Hindlimb muscle (tissue), 1 donor: ENCODE measurements around the gene NFATC2. TPM values are rescaled to one million over a fixed set of nuclear protein-coding genes. Genes with fewer than 3 reads are reported as not detected.
"Not testable (repeated sequence)": the region's sequence is repeated elsewhere in the genome, so short reads cannot be mapped to it uniquely, and the experiment has no call there.

Source experiments
- DNase-seq: peaks from one replicate; pipeline ENCODE4 v3.0.0-alpha.2; 2013
- polyA plus RNA-seq: library from polyadenylated mRNA; unstranded; fragments of 120-200 nt; gene quantifications from one replicate; pipeline ENCODE4 v1.2.1, GENCODE V29; 2013; ENCODE audit not compliant: insufficient read length

NFATC2 gene
- polyA plus RNA-seq, 1 donor = 4.5 TPM

DNA sequence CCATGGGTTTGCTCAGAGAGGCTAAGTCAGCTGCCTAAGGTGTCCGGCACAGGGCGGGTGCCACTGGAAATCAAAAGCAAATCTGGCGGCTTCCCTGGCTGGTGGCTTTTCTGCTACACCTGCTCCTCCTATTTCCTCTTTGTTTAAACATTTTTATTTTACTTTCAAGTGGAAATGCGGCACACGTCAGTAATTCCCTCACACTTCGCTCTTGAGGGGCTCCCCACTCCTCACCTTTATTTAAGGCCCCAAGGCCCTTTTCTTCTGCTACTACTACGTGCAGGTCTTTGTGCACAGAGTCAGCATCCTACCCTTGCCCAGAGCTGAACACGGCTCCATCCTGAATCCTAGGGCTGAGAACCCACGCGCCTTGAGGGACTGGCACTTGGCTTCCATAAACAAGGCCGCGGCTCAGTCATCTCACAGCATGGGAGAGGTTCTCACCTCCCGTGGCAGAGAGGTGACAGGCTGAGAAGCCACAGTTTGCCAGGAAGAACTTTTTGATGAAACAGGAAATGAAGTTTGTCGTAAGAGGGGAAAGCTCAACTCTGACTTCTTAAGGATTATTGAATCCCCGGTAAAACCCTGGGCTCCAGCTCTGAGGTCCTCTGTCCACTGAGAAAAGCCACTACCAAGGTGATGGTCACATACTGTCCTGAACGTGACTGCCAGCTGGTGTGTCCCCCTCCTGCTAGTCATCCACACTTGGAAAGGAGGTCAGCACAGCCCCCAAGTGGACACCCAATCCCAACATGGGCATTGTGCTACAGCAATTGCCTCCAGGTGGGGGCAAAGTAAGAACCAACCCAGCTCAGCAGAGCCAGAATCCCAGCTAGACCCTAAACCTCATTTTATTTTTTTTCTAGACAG is 48.0 kb downstream of the NFATC2 start:
- DNase-seq = no peak

DNA sequence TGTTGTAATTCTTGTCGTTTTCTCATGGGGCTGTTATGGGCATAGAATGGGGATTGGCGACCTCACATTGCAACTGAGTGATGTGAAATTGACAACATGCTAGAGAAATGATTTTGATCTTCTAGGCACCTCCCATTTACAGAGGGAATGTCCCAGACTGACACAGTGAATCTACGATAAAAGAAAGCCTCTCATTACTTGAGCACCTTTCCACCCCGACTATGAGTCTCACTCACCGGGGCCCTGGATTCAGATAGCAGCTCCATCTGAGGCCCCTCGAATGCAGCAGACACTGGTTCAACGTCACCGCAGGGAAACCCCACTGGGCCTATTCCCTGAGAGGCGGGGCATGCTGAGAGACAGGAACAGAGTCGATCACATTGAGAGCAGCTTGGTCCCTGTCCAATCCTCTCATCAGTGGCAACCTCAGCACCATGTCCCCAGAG is 49.1 kb downstream of the NFATC2 start:
- DNase-seq = no peak

DNA sequence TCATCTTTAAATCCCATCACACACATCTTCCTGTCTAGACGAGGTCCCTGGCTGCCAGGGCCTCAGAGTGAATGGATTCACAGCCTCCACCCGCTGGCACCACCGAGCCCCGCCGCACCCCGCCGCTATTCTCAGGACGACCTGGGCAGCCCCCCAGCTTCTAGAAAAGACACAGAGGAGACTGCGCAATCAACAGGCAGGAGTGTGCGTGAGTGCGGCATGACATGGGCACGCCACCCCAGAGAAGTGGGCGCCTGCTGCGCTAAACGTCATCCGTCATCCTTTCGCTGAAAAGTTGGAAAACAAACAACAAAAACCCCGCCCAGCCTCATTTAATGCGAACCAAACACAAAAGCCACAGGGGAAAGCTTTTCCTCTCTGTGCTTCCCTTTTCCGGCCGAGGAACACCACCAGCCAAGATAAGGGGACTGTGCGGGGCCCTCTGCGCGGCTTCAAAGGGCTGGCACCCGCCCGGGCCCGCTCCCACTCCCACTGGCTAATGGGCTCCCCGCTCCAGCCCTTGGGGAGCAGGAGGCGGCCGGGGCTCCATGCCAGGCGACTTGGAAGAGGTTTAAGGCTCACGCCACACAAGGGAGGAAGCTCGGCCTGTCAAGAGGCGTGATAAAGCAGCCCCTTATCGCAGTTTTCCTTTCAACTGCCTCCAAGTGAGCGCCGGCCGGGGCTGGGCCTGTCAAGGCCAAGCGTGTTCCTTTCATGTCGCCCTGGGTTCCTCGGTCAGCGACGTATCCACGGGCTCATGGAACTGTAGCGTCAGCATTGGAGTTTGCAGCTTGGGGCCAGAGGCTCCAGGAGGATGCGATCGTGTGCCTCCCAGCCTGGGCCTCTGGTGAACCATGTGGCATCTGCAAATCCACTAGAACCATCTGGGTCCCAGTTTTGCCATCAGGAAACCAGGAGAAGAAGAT is 50.1 kb downstream of the NFATC2 start:
- no peak for DNase-seq

DNA sequence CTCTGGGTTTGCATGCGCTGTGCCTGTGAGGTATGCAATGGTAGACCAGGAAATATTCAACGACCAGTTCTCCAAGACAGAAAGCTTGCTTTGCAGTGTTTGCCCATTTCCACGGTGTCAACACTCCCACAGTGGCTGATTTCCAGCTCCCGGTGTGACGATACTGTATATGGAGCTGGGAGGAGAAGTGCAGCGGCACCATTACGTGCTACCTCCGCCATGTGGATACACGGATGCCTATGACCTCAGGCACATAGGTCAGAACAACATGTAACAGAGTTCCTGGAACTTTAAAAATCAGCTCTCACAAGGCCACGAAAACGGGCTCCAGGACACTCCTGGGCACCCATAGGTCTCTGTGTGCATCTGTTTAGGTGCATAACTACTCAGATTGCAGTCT is 51.1 kb downstream of the NFATC2 start:
- no peak for DNase-seq

DNA sequence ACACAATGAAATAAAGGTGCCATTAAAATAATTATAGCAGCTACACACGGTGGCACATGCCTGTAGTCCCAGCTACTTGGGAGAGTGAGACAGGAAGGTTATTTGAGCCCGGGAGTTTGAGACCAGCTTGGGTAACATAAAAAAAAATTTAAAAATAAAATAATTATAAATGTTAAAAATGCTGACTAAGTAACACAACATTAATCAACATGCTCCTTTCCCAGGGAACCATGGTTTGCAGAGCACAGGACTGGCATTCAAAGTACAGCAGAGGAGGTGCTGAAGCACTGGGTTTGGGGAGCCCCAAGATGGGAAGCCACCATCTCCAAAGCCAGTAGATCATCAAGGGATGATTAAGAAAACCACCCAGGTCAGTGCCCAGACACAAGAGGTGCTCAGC is 51.9 kb downstream of the NFATC2 start:
- DNase-seq = no peak

DNA sequence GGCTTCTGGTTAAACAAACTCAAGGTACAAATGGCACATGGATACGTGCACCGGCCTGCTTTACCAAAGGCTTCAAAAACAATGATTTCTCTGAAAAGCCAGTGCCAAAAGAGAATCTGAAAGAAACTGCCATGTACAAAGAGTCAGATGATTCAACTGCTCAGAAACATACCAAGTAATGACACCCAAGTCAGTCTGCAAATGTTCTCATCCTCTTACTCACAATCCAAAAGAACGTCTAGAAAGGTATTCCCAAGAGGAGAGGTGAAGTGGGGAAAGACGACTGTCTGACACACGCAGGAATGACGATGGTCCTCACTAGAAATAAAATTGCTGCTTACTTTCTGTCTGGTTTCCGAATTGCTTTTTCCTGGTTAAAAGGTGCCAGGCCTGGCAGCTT is 52.9 kb downstream of the NFATC2 start:
- DNase-seq = no peak

DNA sequence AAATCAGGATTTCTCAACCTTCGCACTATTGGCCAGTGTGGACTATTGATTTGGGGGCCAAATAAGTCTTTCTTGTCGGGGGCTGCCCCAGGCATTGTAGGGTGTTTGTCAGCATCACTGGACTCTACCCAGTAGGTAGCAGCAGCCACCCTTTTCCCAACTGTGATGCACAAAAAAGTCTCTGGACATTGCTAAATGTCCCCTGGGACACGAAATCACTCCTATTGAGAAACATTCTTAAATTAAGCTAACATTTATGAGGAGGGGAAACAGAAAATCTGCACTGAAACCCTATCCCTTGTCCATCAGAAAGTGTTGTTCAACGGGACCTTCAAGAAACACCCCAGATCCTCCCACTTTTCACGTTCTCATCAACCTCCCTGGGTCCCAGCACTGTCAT is 54.2 kb downstream of the NFATC2 start:
- no peak for DNase-seq

DNA sequence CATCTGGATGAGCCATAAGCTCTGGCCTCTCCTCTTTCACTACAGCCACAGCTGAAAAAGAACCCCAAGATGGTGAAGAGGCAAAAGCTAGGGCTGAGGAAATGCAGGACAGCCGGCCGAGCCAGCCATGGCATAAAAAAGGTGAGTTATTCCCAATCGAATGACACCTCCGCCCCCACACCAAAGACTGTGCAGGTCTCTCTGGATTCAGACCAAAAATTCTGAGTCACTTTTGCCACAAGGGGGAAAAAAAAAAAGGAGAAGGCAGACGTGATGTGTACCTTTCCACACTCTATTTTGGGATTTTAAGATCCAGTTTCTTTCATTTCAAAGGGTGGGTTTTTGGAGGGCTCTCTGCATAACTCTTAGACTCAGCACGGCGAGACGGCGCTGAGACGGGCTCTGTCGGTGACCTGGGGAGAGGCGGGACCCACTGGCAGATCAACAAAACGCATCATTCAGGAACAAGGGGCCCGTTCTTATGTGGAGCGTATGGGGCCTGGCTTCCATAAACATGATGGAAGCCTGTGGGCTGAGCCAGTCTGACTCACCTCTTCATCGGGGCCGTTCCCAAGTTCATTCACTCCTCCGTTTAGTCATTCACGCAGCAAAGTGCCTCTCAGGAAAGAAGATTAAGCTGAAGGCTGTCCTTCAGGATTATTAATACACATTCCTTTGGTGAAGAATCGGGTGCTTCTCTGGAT is 54.8 kb downstream of the NFATC2 start:
- peak; percentile 46 for DNase-seq

DNA sequence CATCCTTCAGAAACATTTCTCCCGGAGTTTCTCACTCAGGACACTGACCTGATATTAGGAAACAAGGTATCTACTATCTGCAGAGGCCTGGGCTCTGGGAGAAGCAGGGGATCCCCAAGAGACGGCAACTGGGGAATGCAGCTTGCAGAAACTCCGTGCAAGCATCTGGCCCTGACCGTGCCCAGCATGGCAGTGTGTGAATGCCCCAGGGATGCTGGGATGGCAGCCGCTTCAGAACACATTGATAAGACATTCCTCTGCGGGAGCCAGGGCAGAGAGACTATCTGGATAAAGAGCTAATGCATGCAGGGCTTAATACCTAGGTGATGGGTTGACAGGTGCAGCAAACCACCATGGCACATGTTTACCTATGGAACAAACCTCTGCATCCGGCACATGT is 55.4 kb downstream of the NFATC2 start:
- DNase-seq = no peak

DNA sequence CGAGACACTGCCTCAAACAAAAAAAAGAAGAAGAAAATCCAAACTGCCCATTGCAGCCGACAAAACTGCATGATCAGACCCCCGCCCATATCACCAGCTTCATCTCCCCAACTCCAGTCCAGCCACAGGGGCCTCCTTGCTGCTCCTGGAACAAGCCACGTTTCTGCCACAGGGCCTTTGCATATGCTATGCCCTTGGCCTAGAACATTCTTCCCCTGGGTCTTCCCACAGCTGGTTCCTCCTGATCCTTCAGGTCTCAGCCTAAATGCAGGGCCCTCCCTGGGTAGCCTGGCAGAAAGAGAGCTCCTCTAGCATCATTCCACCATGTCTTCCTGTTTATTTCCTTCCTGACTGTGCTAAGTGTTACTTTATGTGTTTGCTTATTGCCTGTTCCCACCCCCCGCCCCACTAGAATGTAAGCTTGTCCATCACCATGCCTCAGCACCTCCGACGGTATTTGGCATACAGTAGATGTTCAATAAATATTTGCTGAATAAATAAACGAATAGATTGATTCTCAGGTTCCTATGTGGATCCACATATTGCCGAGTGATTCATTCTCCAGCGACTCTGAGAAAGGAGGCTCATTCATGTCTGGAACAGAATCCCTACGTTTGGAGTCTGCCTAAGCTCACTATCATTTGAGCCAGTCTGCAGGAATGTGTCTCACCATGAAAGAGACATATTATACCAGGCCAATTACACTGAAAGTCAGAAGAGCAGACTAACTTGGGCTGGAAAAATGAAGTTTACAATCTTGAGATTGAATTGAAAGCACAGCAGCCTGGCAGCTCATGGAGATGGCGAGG is 56.1 kb downstream of the NFATC2 start:
- no peak for DNase-seq

DNA sequence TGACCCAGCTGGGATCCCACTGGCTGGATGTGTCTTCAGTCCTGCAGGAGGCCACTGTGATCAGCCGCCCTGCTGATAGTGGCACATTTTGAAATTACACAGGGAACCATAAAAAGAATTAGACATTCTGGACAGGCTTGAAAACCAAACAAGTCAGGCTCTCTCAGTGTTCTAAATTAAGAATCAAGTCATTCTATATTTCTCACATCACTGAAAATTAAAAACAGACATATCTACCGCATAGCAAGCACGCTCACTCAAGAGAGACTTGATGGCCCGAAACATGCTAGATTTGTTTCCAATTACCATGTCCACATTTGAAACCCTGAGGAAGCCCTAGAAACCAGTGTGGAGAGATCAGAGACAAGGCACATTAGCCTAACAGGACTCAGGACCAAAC is 57.7 kb downstream of the NFATC2 start:
- no peak for DNase-seq

DNA sequence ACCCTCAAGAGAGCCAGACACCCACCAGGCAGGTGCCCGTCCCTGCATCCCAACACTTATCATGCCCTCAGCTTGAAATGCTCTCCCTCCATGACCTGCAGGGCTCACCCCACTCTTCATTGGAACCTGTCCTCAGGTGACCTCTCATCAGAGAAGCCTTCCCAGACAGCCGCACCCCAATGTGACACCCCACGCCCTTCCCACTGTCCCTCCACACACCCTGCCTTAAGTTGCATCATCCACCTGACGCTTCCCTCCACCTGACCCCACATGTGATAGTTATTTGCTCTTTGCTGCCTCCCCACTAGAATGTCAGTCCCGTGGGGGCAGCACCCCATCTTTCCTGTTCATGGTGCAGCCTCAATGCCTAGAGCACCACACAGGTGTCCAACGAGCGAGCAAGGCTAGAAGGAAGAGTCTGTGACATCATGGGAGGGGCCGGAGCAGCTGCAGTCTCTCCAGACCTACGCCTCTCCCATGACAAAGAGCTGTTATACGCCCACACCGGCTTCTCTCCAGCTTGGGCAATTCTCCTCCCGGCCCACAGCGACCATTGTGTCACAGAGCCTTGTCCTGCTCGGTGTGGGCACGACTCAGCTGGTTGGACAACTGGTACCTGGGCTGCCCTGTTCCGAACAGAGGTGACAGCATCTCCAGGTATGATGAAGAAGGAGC is 58.2 kb downstream of the NFATC2 start:
- DNase-seq = no peak

DNA sequence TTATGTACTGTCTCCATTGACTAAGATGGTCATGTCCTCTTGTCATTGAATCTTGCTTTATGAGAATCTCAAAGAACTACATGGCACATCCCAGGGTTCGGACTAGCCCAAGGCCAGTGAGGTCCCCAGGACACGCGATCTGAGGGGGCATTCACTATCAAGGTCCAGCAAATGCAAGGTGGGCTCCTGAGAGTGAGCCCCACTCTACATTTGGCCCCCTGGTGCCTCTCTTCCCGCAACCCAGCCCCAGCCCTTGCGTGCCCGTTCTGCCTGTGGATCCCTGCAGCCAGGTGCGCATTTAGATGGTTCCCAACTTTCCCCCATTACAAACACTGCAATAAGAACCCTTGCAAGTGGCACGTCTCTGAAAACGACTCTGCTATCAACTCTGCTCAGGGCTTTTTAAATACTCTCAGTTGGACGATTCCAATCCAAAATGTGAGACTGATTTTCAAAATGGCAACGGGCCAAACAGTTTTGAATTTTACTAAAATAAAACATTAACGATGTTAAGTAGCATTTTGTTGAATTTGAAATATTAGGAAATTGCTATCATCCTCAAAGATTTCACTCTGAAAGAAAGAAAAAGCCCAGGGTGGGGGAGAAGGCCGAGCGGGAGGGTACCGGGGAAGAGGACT is 59.6 kb downstream of the NFATC2 start:
- no peak for DNase-seq

DNA sequence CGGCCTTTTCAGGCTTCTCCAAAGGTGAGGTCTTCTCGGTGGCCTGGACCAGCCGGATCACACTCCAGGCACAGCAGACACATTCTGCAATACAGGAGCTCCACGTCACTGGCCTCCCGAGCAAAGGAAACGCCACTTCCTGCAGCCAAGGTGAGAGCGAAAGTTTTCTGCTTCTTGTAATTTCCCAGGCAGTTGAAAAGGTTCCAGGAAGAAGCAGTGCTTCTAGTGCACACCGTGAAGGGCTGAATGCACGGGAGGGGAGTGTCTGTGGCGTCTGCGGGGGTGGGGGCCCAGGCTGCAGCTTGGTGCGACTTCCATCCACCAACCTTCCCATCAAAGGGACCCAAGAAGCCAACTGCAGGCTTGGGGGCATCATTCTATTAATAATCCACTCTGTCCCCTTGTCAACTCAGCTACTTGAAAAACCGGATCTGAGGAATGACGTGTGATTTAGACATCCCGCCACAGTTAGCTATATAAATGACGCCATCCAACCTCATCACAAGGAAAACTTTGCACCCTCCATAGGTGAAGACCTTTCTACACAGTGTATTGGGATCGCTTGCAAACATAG is 61.1 kb downstream of the NFATC2 start:
- no peak for DNase-seq

DNA sequence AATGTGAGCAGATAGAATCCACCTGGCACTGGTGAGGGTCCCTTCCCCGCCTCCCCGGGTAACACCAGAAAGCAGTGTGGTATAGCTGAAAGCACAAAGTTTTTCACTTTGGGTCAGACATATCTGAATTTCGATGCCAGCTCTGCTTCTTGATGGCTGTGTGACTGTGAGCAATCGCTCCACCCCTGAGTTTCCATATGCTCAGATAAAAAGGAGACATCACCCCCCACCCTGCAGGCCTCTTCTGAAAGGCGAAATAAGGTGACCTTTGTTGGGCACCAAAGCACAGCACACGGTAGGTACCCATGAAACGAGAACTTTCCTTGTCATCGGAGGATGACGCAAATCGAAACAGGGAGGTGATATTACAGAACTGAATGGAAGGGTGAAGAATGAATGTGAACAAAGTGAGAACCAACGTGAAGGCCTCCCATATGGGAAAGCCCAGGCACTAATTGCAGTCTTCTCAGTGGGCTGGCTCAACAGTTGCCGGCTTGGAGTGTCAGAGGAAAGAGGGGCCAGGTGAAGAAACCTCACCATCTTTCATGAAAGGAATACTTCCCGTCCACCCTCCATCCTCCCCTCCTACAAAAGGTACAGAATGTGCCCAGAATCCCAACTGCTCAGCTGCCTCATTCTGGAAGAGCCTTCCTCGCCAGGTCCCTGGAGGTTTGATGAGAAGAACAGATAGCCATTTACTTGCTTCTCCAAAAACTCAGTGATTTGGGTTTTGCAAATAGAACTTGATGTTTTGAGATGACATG is 61.8 kb downstream of the NFATC2 start:
- no peak for DNase-seq

DNA sequence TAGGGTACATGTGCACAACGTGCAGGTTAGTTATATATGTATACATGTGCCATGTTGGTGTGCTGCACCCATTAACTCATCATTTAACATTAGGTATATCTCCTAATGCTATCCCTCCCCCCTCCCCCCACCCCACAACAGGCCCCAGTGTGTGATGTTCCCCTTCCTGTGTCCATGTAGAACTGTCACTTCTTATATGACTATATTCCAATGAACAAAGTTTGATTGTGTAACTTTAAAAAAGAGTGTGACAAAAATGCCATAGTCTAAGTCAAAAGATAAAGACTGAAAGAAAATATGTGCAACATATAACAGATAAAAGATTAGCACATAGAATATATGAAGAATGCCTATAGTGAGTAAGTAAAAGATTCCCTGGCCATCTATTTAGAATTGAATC is 66.4 kb downstream of the NFATC2 start:
- not testable (repeated sequence) for DNase-seq

DNA sequence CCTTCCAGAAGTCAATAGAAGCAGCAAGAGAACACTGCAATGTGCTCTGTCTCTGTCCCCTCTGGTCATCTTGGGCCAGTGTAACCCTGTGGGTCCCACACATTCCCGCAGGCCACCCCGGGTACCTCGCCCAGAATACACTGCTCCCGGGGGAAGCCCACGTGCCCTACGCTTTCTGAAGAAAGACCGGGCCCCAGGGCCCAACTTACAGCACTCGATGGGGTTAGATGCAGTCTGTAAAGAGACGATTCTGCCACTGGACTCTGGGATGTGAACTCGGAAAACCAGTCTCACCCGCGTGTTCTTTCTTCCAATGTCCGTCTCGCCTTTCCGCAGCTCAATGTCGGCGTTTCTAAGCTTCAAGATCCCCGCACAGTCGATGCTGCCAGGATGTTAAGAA is 68.7 kb downstream of the NFATC2 start:
- no peak for DNase-seq

DNA sequence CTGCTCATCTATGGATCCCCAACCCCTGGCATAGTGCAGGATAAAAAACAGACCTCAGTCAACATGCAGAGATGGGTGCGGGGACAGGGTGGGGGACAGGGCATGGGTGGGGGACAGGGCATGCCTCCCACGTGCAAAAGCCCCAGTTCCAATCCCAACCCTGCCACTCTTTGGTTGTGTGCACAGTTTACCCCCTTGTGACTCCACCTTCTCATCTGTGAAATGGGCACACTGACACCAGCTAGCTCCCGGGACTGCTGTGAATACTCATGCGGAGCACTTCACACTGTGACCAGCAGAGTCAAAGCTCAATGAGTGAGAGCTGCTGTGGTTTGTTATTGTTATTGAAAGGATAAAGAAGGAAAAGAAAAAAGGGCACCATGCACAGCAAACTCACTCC is 69.3 kb downstream of the NFATC2 start:
- no peak for DNase-seq

DNA sequence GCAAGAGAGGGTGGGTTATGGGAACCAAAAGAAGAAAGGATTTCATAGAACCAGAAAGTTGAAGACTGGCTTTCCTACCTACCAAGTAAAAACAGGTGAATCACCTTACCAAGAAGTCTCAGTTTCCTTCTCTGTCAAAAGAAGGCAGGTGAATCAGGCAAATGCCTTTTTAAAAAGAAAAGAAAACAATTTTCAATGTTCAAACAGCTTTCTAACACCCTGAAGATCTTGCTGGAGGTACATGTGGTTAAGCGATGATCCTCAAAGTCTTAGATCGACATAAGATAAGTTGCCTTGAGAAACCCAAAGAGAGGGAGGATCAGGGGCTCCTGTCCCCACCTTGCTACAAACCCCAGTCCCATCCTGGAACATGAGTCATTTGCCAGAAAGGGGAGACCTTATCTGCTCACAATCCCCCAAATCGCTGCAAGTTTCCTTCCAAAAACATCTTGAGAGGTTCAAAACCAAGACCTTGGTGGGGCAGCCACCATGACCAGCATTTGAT is 71.6 kb downstream of the NFATC2 start:
- no peak for DNase-seq

DNA sequence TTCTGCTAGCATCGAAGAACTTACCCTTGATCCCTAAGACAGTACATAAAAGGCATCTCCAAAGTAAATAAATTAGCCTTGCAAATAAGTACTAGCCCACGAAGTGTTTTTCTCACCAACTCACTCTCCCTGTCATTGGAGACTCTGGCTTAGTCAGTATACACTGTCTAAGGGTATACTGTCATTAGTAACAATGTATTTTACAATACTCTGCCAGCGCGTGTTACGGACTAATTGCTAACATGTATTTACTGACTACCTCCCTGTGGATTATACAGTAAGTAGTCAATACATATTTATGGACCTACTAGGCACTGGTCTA is 72.1 kb downstream of the NFATC2 start:
- no peak for DNase-seq
